ENCODE measurements around the gene RAE1. TPM values are rescaled to one million over a fixed set of nuclear protein-coding genes. Genes with fewer than 3 reads are reported as not detected.

RAE1 gene
- total and polyA plus RNA-seq, 2 of the 8 experiments (the other 6 are each of a cell fraction or from before 2014, with no cell fraction given): 35.9 to 44.9 TPM

DNA sequence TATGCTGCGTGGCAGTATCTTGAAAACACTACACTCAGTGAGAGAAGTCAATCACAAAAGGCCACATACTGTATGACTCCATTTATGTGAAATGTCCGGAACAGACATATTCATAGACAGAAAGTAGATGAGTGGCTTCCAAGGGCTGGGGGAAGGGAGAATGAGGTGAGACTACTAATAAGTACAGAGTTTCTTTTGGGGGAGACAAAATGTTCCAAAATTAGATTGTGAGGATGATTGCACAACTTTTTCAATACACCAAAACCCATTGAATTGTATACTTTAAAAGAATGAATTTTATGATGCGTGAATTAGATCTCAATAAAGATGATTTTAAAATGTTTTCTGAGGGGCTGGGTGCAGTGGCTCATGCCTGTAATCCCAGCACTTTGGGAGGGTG is 30.7 kb upstream of the RAE1 start:
- DNase-seq (ENCODE audit: low read depth in 1 of 2, low spot score in 2 of 2) (no peak), FAIRE-seq (no peak)
- no peak overlapping the region for H4K5ac ChIP-seq (ENCODE audit: insufficient read length, low read depth, low read length)
- H3K18ac ChIP-seq (ENCODE audit: extremely low read depth, low read length): no peak overlapping the region
- CTCF ChIA-PET (ENCODE audit: partially characterized antibody): interaction anchor here (1.3 kb wide), 1 partner anchor 27 kb away, joined by 3 read pairs; no protein-coding TSS in a partner anchor
- H2BK15ac ChIP-seq (ENCODE audit: low read length): no peak overlapping the region
- no peaks in the 10 kb centered on the region for H3K23me2 ChIP-seq (ENCODE audit: low read depth, low read length)
- POLR2A ChIA-PET (ENCODE audit: partially characterized antibody): no interaction called here
- no peak overlapping the region for H3K56ac ChIP-seq (replicated peaks; ENCODE audit: insufficient read length, low read depth, low read length)
- H2BK5ac ChIP-seq (ENCODE audit: low read depth, low read length): no peak overlapping the region
- H3K79me1 ChIP-seq (ENCODE audit: low read depth, low read length): no peaks in the 10 kb centered on the region
- H4K8ac ChIP-seq (ENCODE audit: extremely low read depth, insufficient read depth, low read length): no peak overlapping the region
- H3K4ac ChIP-seq (replicated peaks; ENCODE audit: insufficient read length, low read depth, low read length): no peak overlapping the region
- 82% methylated on average over 3 of the region's 3 CpGs; no CpG with 5 or more reads in 1 of the 2 experiments for WGBS, 2 experiments (ENCODE audit: extremely low coverage in 1 of 2, insufficient coverage in 1 of 2, insufficient read length in 1 of 2, insufficient replicate concordance in 2 of 2, low coverage in 1 of 2, low lambda C conversion rate in 2 of 2, missing lambda C conversion rate in 1 of 2)
- H2BK120ac ChIP-seq (replicated peaks; ENCODE audit: low read depth, low read length): no peak overlapping the region
- no peak overlapping the region for H4K91ac ChIP-seq (replicated peaks; ENCODE audit: insufficient read length, low read length)
- no peak overlapping the region for H3K9ac ChIP-seq (replicated peaks in 1 of 4; ENCODE audit: extremely low read depth in 1 of 4, low read depth in 3 of 4, low read length in 3 of 4)
- no peak overlapping the region for H3K14ac ChIP-seq (ENCODE audit: insufficient read length)
- no peaks in the 10 kb centered on the region for H3K79me2 ChIP-seq (ENCODE audit: control insufficient read depth in 1 of 2, insufficient read depth in 2 of 2, low read length in 2 of 2)
- H2AK5ac ChIP-seq (ENCODE audit: low read depth, low read length): no peak overlapping the region
- no peak overlapping the region for H2BK20ac ChIP-seq (ENCODE audit: low read length)
- no peak overlapping the region for H3K4me2 ChIP-seq (ENCODE audit: insufficient read depth in 1 of 2, low read depth in 2 of 2, low read length in 2 of 2)
- peaks cover 0 to 4% (median 2%) of the 10 kb centered on the region in 4 experiments; a peak in 3 of 7 replicates for H3K4me1 ChIP-seq (replicated peaks in 1 of 4; ENCODE audit: control insufficient read depth in 3 of 4, insufficient read depth in 4 of 4, low read length in 3 of 4)
- peaks cover 0 to 2% (median 0%) of the 10 kb centered on the region in 4 experiments; a peak in 2 of 7 replicates for H3K27me3 ChIP-seq (replicated peaks in 1 of 4; ENCODE audit: control insufficient read depth in 3 of 4, extremely low read depth in 1 of 4, insufficient read depth in 3 of 4, low read length in 3 of 4)
- H4K20me1 ChIP-seq (replicated peaks in 1 of 2; ENCODE audit: control insufficient read depth in 1 of 2, insufficient read depth in 2 of 2, low read length in 2 of 2): no peaks in the 10 kb centered on the region
- H2BK12ac ChIP-seq (ENCODE audit: low read depth, low read length): no peak overlapping the region
- no peaks in the 10 kb centered on the region for H3K9me3 ChIP-seq (ENCODE audit: insufficient read depth in 2 of 2, low read depth in 1 of 2, low read length in 1 of 2)
- no peak overlapping the region for H3K27ac ChIP-seq (ENCODE audit: low read depth, low read length)
- no peak overlapping the region for H2AFZ ChIP-seq (ENCODE audit: low read length)
- no peak overlapping the region for H3K4me3 ChIP-seq (ENCODE audit: extremely low read depth in 1 of 4, insufficient read depth in 2 of 4, low read depth in 3 of 4, low read length in 4 of 4)
- H3K23ac ChIP-seq (ENCODE audit: insufficient read length): no peak overlapping the region
- no peaks in the 10 kb centered on the region for H3K36me3 ChIP-seq (ENCODE audit: control insufficient read depth in 2 of 4, insufficient read depth in 4 of 4, low read length in 3 of 4)
- TF ChIP-seq SIX5 (IDR thresholded peaks at IDR 0.05; ENCODE audit: low read depth, low read length): no peak
- TF ChIP-seq HDAC2 (IDR thresholded peaks at IDR 0.05; ENCODE audit: borderline replicate concordance in 1 of 2, low read depth in 2 of 2, low read length in 2 of 2): no peak
- TF ChIP-seq EP300 (IDR thresholded peaks at IDR 0.05; ENCODE audit: borderline replicate concordance in 1 of 2, low read depth in 2 of 2, low read length in 2 of 2): no peak
- TF ChIP-seq SIRT6 (IDR thresholded peaks at IDR 0.05; ENCODE audit: low read length): no peak
- TF ChIP-seq SP2 (IDR thresholded peaks at IDR 0.05; ENCODE audit: low read length): no peak
- TF ChIP-seq, protein P1, sequence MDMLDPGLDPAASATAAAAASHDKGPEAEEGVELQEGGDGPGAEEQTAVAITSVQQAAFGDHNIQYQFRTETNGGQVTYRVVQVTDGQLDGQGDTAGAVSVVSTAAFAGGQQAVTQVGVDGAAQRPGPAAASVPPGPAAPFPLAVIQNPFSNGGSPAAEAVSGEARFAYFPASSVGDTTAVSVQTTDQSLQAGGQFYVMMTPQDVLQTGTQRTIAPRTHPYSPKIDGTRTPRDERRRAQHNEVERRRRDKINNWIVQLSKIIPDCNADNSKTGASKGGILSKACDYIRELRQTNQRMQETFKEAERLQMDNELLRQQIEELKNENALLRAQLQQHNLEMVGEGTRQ (IDR thresholded peaks at IDR 0.05; ENCODE audit: low read length): no peak
- TF ChIP-seq, protein P2, sequence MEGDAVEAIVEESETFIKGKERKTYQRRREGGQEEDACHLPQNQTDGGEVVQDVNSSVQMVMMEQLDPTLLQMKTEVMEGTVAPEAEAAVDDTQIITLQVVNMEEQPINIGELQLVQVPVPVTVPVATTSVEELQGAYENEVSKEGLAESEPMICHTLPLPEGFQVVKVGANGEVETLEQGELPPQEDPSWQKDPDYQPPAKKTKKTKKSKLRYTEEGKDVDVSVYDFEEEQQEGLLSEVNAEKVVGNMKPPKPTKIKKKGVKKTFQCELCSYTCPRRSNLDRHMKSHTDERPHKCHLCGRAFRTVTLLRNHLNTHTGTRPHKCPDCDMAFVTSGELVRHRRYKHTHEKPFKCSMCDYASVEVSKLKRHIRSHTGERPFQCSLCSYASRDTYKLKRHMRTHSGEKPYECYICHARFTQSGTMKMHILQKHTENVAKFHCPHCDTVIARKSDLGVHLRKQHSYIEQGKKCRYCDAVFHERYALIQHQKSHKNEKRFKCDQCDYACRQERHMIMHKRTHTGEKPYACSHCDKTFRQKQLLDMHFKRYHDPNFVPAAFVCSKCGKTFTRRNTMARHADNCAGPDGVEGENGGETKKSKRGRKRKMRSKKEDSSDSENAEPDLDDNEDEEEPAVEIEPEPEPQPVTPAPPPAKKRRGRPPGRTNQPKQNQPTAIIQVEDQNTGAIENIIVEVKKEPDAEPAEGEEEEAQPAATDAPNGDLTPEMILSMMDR (IDR thresholded peaks at IDR 0.05; ENCODE audit: control extremely low read depth in 1 of 3, insufficient read depth in 1 of 3, low read depth in 1 of 3, low read length in 3 of 3): no peak
- no peak for TF ChIP-seq TAF7 (optimal IDR thresholded peaks at IDR 0.05; ENCODE audit: borderline replicate concordance, low read depth, low read length)
- no peak for TF ChIP-seq SAP30 (IDR thresholded peaks at IDR 0.05; ENCODE audit: insufficient read depth, insufficient replicate concordance, low read length)
- no peak for TF ChIP-seq RBBP5 (IDR thresholded peaks at IDR 0.05; ENCODE audit: borderline replicate concordance, low read depth, low read length)

Data from H1 (cell line).